Upper lobe of right lung (tissue), 1 donor: ENCODE measurements around the gene FRMD7. TPM values are rescaled to one million over a fixed set of nuclear protein-coding genes. Genes with fewer than 3 reads are reported as not detected.

Experiments used
- ATAC-seq: fragments of 200-7000 bp; cut with Tn5 transposase; one replicate; pipeline ENCODE4 v1.9.1; 2020; ENCODE audit warnings: mild to moderate bottlenecking, moderate library complexity
- DNase-seq: peaks from one replicate; pipeline ENCODE4 v3.0.0-alpha.2; 2020
- H3K27ac ChIP-seq: fragments of 200-600 bp; one replicate; pipeline ENCODE4 v1.8.0; 2022
- H3K27me3 ChIP-seq: fragments of 200-600 bp; one replicate; pipeline ENCODE4 v1.8.0; 2022; ENCODE audit warnings: mild to moderate bottlenecking
- H3K36me3 ChIP-seq: fragments of 200-600 bp; one replicate; pipeline ENCODE4 v1.8.0; 2022
- H3K4me1 ChIP-seq: fragments of 200-600 bp; one replicate; pipeline ENCODE4 v1.8.0; 2022
- H3K4me3 ChIP-seq: fragments of 200-600 bp; one replicate; pipeline ENCODE4 v1.8.0; 2022; ENCODE audit warnings: mild to moderate bottlenecking
- H3K9me3 ChIP-seq: fragments of 200-600 bp; one replicate; pipeline ENCODE4 v1.8.0; 2022
- CTCF ChIP-seq: fragments of 200-600 bp; IDR thresholded peaks from one replicate; pipeline ENCODE4 v1.8.0; 2022; ENCODE audit warnings: antibody characterized with exemption
- intact Hi-C: fragments of 100-400 bp; cut with DNase I; formaldehyde crosslinking; loops from one replicate; pipeline ENCODE4 v1.11.0; 2022
- total RNA-seq: library from RNA; stranded (reverse); fragmentation: NEBNext Ultra II Directional; extraction: Animal tissue kit (Norgen Biotek cat#: 25700); gene quantifications from one replicate; pipeline ENCODE4 v1.2.1, GENCODE V29; 2021
- donor health status: DM: no; HTN: yes; CAD: no; lungs with severe emphysema.

FRMD7 gene
- total RNA-seq, 1 donor from 2014 or later, result not detected

- no peak for TF ChIP-seq CTCF
- Histone ChIP-seq H3K4me1 (no peaks in the 10 kb centered on the region), H3K27me3 (no peaks in the 10 kb centered on the region), H3K27ac (no peak overlapping the region), H3K4me3 (no peak overlapping the region), H3K36me3 (no peaks in the 10 kb centered on the region), H3K9me3 (no peaks in the 10 kb centered on the region)
- DNase-seq (no peak), ATAC-seq (no peak)
- intact Hi-C loops, result no loop called here
These were observed 42.0 kb downstream of the FRMD7 start for GRCh38 chrX:132085786-132086185.

DNA sequence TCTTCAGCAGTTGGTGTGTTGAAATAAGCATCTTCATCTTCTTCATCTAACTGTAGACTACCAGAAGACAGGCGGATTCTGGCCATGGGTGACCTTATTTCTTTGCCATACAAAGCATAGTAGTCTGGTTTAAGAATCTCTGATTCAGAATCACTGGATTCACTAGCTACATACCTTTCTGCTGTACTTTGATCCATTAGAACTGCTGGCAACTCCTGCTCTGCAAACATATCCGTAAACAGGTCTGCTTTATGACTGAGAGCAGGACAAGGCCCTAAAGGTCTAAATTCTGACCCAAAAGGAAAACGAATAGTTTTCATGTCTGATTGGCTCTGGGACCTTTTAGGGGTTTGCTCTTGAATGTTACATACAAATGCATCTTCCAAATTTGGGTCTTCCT lies 49.9 kb downstream of the FRMD7 start:
- H3K4me3 ChIP-seq, result no peak overlapping the region
- H3K27ac ChIP-seq, result no peak overlapping the region
- H3K36me3 ChIP-seq, result no peaks in the 10 kb centered on the region
- no peaks in the 10 kb centered on the region for H3K9me3 ChIP-seq
- no peak for ATAC-seq
- intact Hi-C loops, result no loop called here
- TF ChIP-seq CTCF, result no peak
- no peak for DNase-seq
- H3K27me3 ChIP-seq, result no peaks in the 10 kb centered on the region
- no peaks in the 10 kb centered on the region for H3K4me1 ChIP-seq

- ATAC-seq (no peak), DNase-seq (no peak)
- H3K27me3 ChIP-seq, result no peaks in the 10 kb centered on the region
- no peak for TF ChIP-seq CTCF
- H3K4me1 ChIP-seq, result no peaks in the 10 kb centered on the region
- H3K4me3 ChIP-seq, result no peak overlapping the region
- no peak overlapping the region for H3K27ac ChIP-seq
- H3K9me3 ChIP-seq, result no peaks in the 10 kb centered on the region
- no peaks in the 10 kb centered on the region for H3K36me3 ChIP-seq
- intact Hi-C loops, result no loop called here
These were observed 50.4 kb downstream of the FRMD7 start for GRCh38 chrX:132077414-132077813.

DNA sequence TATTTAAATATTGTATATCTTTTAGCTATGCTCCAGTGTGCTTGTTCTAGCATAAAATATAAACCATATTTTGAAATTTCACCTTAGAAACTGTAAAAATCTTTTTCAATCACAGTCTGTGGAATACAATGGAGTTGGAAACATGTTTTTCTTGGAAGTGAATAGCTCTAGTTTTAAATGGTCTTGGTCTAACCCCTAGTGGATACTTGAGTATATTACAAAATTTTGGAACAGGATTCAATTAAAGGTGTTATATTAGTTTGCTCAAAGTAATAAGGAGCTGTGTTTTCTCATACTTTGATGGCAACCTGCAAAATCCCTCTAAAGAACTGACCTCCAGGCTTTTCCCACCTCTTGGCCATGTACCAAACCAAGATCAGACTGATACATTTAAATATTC lies 56.6 kb downstream of the FRMD7 start:
- no peaks in the 10 kb centered on the region for H3K36me3 ChIP-seq
- H3K27ac ChIP-seq, result no peak overlapping the region
- TF ChIP-seq CTCF, result peak; percentile 20
- ATAC-seq, result no peak
- no peaks in the 10 kb centered on the region for H3K27me3 ChIP-seq
- no peaks in the 10 kb centered on the region for H3K4me1 ChIP-seq
- intact Hi-C loops, result no loop called here
- H3K4me3 ChIP-seq, result no peak overlapping the region
- DNase-seq, result no peak
- H3K9me3 ChIP-seq, result no peaks in the 10 kb centered on the region

DNA sequence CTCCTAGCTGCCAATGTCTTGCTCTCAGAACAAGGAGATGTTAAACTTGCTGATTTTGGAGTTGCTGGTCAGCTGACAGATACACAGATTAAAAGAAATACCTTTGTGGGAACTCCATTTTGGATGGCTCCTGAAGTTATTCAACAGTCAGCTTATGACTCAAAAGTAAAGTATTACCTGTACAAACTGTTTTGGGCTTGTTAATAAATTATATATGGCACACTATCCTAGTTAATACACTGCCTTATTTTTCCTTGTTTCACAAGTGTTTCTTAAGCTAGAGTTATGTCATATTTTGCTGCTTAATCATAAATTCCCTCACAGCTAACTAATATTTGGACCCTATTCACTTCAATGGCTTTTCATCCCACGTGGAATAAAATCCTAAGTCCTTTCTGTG lies 59.4 kb downstream of the FRMD7 start:
- DNase-seq (no peak), ATAC-seq (no peak)
- Histone ChIP-seq H3K27me3 (no peaks in the 10 kb centered on the region), H3K4me1 (no peaks in the 10 kb centered on the region), H3K36me3 (no peaks in the 10 kb centered on the region), H3K9me3 (no peaks in the 10 kb centered on the region), H3K4me3 (no peak overlapping the region), H3K27ac (no peak overlapping the region)
- intact Hi-C loops, result no loop called here
- TF ChIP-seq CTCF, result no peak

GRCh38 chrX:132063862-132064261 lies 64.0 kb downstream of the FRMD7 start:
- DNase-seq (no peak), ATAC-seq (no peak)
- no peaks in the 10 kb centered on the region for H3K9me3 ChIP-seq
- intact Hi-C loops, result no loop called here
- no peak for TF ChIP-seq CTCF
- H3K4me1 ChIP-seq, result no peaks in the 10 kb centered on the region
- no peaks in the 10 kb centered on the region for H3K27me3 ChIP-seq
- no peak overlapping the region for H3K27ac ChIP-seq
- no peaks in the 10 kb centered on the region for H3K36me3 ChIP-seq
- no peak overlapping the region for H3K4me3 ChIP-seq
